Hepatic stellate cell (primary cell): ENCODE measurements around the gene MYO1G.
"Not testable (repeated sequence)": the region's sequence is repeated elsewhere in the genome, so short reads cannot be mapped to it uniquely, and the experiment has no call there.

Source experiments
- DNase-seq: peaks from one replicate; pipeline ENCODE4 v3.0.0; 2011; ENCODE audit warnings: low spot score

The MYO1G gene

DNA sequence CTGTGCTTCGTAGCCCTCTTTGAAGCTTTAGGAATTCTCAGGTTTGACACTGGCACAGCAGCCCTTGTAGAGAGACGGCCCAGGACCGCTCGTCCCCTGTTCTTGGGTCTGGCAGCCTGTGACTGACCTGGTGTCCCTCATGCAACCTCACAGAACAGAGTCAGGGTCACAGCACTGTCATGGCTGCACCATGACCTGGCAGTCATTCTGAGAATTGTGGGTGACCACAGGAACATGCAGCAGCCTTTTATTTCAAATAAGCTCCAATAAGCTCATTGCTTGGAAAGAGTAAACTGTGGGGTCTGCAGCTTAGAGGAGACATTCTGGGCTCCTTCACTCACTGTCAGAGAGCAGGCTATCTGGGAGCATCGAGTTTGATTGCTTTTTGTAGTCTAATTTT lies 42.5 kb downstream of the MYO1G start:
- no peak for DNase-seq

DNA sequence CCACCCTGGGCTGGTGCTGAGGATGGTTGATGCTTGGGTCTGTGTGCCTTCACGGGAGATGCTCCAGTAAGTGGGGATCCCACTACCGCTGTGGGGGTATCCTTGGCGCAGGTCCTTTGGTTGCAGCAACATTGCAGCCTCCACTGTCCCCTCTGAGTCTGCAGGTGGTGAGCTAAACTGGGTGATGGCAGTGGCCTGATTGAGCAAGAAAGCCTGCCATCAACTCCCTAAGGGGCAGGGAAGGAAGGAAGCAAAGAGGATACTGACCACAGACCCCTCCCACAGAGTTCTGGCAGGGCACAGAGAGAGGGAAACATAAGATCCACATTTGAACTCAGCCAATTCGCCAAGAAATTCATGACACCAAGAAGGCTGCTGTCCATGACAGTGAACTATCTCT lies 43.2 kb downstream of the MYO1G start:
- DNase-seq = no peak

DNA sequence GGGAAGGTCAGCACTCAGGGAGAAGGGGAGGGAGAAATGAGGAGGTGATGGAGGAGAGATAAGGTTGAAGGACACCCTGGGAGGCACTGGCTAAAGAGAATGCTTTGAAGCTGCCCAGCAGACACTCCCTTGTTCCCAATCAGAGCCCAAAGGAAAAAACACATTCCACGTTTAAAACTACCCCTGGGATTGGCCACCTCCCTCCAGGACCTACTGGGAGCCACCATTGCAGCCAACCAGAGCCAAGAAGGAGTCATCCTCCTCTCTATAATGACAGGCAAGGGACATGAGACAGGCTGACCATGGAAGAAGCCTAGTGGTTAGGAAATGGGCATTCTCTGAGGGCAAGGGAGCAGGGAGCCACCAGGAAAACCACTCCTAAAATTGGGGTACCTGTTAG lies 43.8 kb downstream of the MYO1G start:
- DNase-seq = no peak

DNA sequence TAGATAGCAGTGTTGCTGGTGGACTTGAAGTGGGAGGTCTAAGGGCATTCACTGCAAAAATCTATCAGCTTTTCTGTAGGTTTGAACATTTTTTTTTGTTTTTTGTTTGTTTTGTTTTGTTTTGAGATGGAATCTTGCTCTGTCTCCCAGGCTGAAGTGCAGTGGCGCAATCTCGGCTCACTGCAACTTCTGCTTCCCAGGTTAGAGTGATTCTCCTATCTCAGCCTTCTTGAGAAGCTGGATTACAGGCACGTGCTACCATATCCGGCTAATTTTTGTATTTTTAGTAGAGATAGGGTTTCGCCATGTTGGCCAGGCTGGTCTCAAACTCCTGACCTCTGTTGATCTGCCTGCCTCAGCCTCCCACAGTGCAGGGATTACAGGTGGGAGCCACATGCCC lies 44.3 kb downstream of the MYO1G start:
- not testable (repeated sequence) for DNase-seq

DNA sequence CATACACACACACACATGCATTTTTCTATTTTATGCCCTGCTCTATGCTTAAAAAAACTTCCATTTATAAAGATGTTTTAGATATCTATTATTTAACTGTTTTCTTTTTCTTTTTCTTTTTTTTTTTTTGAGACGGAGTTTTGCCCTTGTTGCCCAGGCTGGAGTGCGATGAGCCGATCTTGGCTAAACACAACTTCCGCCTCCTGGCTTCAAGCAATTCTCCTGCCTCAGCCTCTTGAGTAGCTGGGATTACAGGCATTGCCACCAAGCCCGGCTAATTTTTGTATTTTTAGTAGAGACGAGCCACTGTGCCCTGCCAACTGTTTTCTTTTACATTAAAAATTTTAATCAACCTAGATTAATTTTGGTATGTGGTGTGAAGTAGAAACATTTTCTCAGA lies 47.9 kb downstream of the MYO1G start:
- DNase-seq = no peak

DNA sequence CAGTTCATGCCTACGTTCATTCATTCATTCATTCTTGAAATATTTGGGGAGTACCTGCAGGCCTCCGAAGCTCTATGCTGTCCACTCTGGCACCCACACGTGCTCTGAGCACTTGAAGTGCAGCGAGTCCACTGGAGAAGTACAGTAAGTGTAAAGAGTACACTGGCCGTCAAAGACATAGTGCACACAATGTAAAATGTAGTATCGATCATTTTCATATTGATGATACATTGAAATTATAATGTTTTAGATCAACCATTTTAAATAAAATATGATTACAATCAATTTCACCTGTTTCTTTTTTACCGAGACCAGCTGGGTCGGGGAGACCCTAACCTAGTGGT lies 56.5 kb downstream of the MYO1G start:
- no peak for DNase-seq

DNA sequence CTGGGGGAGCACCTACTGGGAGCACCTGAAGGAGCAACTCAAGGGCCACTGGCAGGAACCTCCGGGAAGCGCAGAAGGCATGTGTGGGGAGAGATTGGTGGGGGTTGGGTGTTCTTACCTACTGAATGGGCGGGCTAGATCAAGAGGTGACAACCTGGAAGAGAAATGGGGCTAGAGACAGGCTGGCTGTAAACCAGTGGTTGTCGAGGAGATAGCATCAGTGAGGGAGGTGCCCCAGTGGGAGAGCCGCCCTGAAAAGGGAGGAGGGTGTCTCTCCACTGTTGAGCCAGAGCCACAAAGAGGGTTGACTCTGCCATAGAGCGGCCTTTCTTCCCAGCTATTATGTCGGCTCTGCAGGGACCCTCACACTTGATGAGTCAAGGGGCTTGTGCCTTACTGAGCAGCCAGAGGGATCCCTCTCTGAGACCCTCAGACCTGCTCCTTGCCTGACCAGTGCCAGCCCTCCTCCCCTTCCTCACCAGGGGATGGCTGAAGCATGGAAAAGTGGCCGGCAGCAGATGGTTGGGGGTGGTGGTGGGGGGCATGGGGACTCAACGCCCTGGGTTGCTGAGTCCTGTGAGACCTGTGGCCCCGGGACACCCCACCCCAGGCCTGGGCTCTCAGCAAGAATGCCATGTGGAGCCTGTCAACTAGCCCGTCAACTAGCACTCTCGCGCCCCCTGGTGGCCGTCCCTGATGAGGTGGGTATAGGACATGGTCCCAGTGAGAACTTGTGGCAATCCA lies 57.0 kb downstream of the MYO1G start:
- peak; percentile 80 for DNase-seq

DNA sequence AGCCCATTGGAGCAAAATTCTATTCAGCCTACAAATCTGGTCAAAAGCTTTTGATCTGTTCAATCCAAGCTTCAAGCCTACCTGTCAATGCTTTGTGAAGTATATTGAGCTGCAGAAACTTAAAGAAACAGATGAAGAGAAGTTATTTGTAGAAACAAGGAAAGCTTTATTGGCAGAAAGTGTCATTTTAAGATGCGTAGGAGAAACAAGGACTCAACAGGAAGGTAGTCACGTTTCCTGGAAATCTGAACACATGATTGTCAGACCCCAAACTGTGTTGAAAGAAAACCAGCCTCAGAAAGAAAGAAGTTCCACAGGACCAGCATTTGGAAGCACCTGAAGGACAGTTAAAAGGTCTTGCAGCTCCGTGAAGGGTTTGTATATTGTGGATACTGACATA lies 58.7 kb downstream of the MYO1G start:
- DNase-seq = no peak

DNA sequence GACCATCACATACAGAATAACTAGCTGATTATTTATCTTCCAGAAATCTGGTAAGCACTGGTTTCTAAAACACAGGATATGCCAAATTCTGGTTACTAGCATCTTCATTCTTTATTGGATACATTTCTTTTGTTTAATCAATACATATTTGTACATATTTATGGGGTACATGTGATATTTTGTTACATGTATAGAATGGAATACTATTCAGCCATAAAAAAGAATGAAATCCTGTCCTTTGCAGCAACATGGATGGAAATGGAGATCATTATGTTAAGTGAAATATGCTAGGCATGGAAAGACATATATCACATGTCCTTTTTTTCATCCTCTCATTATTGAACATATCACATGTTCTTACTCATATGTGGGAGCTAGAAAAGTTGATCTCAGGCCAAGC lies 60.8 kb downstream of the MYO1G start:
- no peak for DNase-seq

DNA sequence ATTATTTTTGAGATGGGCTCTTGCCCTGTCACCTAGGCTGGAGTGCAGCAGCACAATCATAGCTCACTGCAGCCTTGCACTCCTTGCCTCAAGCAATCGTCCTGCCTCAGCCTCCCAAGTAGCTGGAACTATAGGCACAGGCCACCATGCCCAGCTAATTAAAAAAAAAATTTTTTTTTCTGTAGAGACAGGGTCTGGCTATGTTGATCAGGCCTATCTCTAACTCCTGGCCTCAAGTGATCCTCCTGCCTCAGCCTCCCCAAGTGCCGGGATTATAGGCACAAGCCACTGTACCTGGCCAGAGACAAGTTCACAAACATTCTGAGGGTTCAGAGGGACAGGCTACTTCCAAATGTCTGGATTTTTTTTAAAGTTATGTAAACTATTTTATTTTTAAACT lies 61.4 kb downstream of the MYO1G start:
- DNase-seq = no peak

DNA sequence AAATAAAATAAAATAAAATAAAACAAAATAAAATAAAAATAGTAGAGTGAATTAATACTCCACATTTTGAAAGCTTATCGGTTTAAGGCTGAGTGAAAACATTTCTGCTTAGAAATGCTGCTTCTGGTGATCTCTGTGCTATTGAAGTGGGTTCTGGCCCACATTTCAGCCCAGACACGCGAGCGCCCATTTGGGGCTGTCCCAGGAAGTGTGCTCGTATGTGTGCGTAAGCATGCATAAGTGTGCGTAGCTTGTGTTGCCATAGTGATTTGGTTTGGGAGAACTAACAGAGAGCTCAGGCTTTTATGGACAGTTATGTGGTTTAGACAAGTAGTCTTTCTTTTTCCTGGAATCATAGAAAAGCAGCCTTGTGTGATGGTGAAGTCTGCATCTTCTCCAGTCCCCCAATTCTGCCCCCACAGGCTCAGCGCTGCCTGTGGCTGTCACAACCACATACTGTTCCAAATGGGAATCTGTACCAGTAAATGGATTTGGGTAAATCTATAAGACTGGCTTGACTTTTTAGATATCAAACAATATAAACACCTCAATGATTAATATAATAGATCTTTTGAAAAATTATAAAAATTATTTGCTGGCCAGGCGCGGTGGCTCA lies 63.7 kb downstream of the MYO1G start:
- DNase-seq = no peak

DNA sequence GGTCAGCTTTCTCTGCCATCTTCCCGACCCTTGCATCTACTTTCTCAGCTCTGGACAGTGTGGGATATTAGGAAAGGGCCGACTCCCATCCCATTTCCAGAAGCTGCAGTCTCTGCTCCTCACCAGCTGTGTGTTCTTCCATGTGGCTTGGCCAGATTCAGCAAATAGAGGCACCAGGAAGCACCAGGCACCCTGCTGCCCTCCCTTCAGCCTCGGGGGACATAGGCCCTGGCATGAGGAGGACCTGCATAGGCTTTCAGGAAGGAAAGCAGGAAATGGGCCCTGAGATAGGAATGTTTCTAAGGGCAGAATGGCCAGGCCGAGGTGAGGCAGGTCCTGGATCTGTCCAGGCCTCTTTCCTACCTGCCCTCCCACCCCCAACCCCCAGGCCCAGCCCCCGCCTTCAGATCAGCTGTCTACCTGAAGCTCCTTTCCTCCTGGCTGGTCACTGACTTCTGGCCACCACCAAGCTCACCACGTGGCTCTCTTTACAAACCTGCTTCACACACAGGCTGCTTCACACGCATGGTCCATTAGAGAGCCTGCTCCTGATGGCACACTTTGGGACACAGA lies 66.0 kb downstream of the MYO1G start:
- no peak for DNase-seq
